Spleen (tissue), 7 donors: ENCODE measurements around the gene COCH.

ENCODE experiments used
- CTCF ChIP-seq, 11 experiments: fragments of 200-600 bp in 7 of 11; fragments of 450-650 bp in 4 of 11; sonication (generic) in 4 of 11; IDR thresholded peaks in 8 of 11; conservative IDR thresholded peaks in 3 of 11; 1 replicate in 7 of 11; 2 replicates in 4 of 11; pipeline versions ENCODE4 v1.4.0 to v1.8.0; 2016 to 2021; ENCODE audit warnings: antibody characterized with exemption in 11 of 11, inconsistent platforms in 4 of 11, mild to moderate bottlenecking in 1 of 11
- POLR2A ChIP-seq, 3 donors: fragments of 450-650 bp; IDR thresholded peaks; one replicate each; pipeline ENCODE4 v1.5.1; 2017; ENCODE audit warnings: antibody characterized with exemption in 3 of 3, mild to moderate bottlenecking in 1 of 3
- POLR2AphosphoS5 ChIP-seq, 3 donors: sonication (generic); formaldehyde crosslinking; IDR thresholded peaks; one replicate each; pipeline ENCODE4 v1.5.1; 2017; ENCODE audit warnings: antibody characterized with exemption in 3 of 3
- donor health status: DM: no; HTN: no; CAD: no; lungs with moderate emphysema.
- donor health status: DM: no; HTN: no; CAD: no.
- donor health status: DM: no; HTN: no; CAD: no.

GRCh38 chr14:30834353-30834752 lies 40.0 kb upstream of the COCH start:
- TF ChIP-seq CTCF (IDR thresholded peaks at IDR 0.05 in 8 of 11, conservative IDR thresholded peaks at IDR 0.05 in 3 of 11) (no peak), POLR2A (IDR thresholded peaks at IDR 0.05) (no peak), POLR2AphosphoS5 (IDR thresholded peaks at IDR 0.05) (no peak)
